Neuronal stem cell (in vitro differentiated cells): ENCODE data around the gene TWF2.
A peak's percentile ranks its signal among the peaks of the same experiment; 100 is the strongest.

Experiments
- DNase-seq: peaks from one replicate; pipeline ENCODE4 v3.0.0-alpha.2; 2013; ENCODE audit warnings: low spot score
- H2AFZ ChIP-seq: one replicate; pipeline ENCODE4 v1.6.1; 2013; ENCODE audit warnings: mild to moderate bottlenecking, low read length, inconsistent platforms
- H2AK5ac ChIP-seq: 2 replicates; pipeline ENCODE4 v1.6.1; 2013; ENCODE audit warnings: low read depth, mild to moderate bottlenecking, inconsistent platforms, low read length, moderate library complexity, mixed read lengths
- H2BK120ac ChIP-seq: 2 replicates; pipeline ENCODE4 v1.6.1; 2013; ENCODE audit warnings: low read depth, mild to moderate bottlenecking, inconsistent platforms, low read length, moderate library complexity, mixed read lengths
- H2BK12ac ChIP-seq: one replicate; pipeline ENCODE4 v1.6.1; 2013; ENCODE audit warnings: low read length, inconsistent platforms
- H2BK15ac ChIP-seq: 2 replicates; pipeline ENCODE4 v1.6.1; 2013; ENCODE audit warnings: mild to moderate bottlenecking, low read length, inconsistent platforms, mixed read lengths
- H2BK5ac ChIP-seq: one replicate; pipeline ENCODE4 v1.6.1; 2013; ENCODE audit warnings: inconsistent platforms, mild to moderate bottlenecking, low read length, moderate library complexity
- H3K14ac ChIP-seq: one replicate; pipeline ENCODE4 v1.6.1; 2013; ENCODE audit warnings: low read length, inconsistent platforms
- H3K18ac ChIP-seq: 2 replicates; pipeline ENCODE4 v1.6.1; 2013; ENCODE audit warnings: low read length, inconsistent platforms
- H3K23ac ChIP-seq: 2 replicates; pipeline ENCODE4 v1.6.1; 2013; ENCODE audit warnings: low read depth, mild to moderate bottlenecking, mixed read lengths, low read length, inconsistent platforms; ENCODE audit not compliant: poor library complexity
- H3K27ac ChIP-seq: replicated peaks from 3 replicates; pipeline ENCODE4 v1.5.1; 2013; ENCODE audit warnings: low read length, inconsistent platforms
- H3K27me3 ChIP-seq, 3 experiments: 2 replicates each; pipeline ENCODE4 v1.6.1; 2013; ENCODE audit warnings: low read length in 3 of 3, mild to moderate bottlenecking in 2 of 3, inconsistent platforms in 1 of 3, low read depth in 1 of 3, mixed read lengths in 1 of 3, moderate library complexity in 1 of 3; ENCODE audit not compliant: control insufficient read depth in 3 of 3, insufficient read depth in 3 of 3
- H3K36me3 ChIP-seq, 2 donors: replicated peaks in 1 of 2; 2 replicates each; pipeline ENCODE4 v1.6.1; 2013; ENCODE audit warnings: low read length in 2 of 2; ENCODE audit not compliant: control insufficient read depth in 2 of 2, insufficient read depth in 2 of 2
- H3K4ac ChIP-seq: 2 replicates; pipeline ENCODE4 v1.6.1; 2013; ENCODE audit warnings: inconsistent platforms, mild to moderate bottlenecking, low read length, moderate library complexity
- H3K4me1 ChIP-seq, 2 donors: 1 replicate in 1 of 2; 2 replicates in 1 of 2; pipeline ENCODE4 v1.6.1; 2013; ENCODE audit warnings: low read length in 2 of 2, low read depth in 1 of 2; ENCODE audit not compliant: control insufficient read depth in 2 of 2, insufficient read depth in 1 of 2
- H3K4me2 ChIP-seq: one replicate; pipeline ENCODE4 v1.6.1; 2013; ENCODE audit warnings: mild to moderate bottlenecking, low read length, inconsistent platforms; ENCODE audit not compliant: insufficient read depth, poor library complexity, severe bottlenecking
- H3K4me3 ChIP-seq, 2 donors: 2 replicates each; pipeline ENCODE4 v1.5.1; 2013; ENCODE audit warnings: low read length in 2 of 2, mild to moderate bottlenecking in 2 of 2, inconsistent platforms in 1 of 2, moderate library complexity in 1 of 2
- H3K79me1 ChIP-seq: one replicate; pipeline ENCODE4 v1.6.1; 2013; ENCODE audit warnings: low read depth, mild to moderate bottlenecking, inconsistent platforms, low read length, moderate library complexity
- H3K9ac ChIP-seq: one replicate; pipeline ENCODE4 v1.6.1; 2013; ENCODE audit warnings: mild to moderate bottlenecking, low read depth, low read length, inconsistent platforms; ENCODE audit not compliant: poor library complexity
- H3K9me3 ChIP-seq, 2 donors: replicated peaks in 1 of 2; 2 replicates each; pipeline versions ENCODE3 to v1.6.1; 2013; ENCODE audit warnings: low read length in 2 of 2, mild to moderate bottlenecking in 2 of 2, inconsistent platforms in 1 of 2, low read depth in 1 of 2, mixed read lengths in 1 of 2, moderate library complexity in 1 of 2; ENCODE audit not compliant: control insufficient read depth in 2 of 2, insufficient read depth in 1 of 2
- H4K8ac ChIP-seq: one replicate; pipeline ENCODE4 v1.6.1; 2013; ENCODE audit warnings: low read depth, mild to moderate bottlenecking, inconsistent platforms, low read length, moderate library complexity
- H4K91ac ChIP-seq: one replicate; pipeline ENCODE4 v1.6.1; 2013; ENCODE audit warnings: low read length, low read depth, mild to moderate bottlenecking, inconsistent platforms; ENCODE audit not compliant: poor library complexity
- WGBS, 2 donors: extraction: QIAGEN DNeasy Blood & Tissue Kit; methylation state at CpG; one replicate each; pipeline ENCODE4 v1.1.7; 2013; ENCODE audit warnings: missing lambda C conversion rate in 2 of 2, mixed read lengths in 1 of 2; ENCODE audit not compliant: insufficient read length in 2 of 2, insufficient replicate concordance in 1 of 2; ENCODE audit errors: extremely low coverage in 2 of 2; 5-methylcytosine and 5-hydroxymethylcytosine counted together

The TWF2 gene

DNA sequence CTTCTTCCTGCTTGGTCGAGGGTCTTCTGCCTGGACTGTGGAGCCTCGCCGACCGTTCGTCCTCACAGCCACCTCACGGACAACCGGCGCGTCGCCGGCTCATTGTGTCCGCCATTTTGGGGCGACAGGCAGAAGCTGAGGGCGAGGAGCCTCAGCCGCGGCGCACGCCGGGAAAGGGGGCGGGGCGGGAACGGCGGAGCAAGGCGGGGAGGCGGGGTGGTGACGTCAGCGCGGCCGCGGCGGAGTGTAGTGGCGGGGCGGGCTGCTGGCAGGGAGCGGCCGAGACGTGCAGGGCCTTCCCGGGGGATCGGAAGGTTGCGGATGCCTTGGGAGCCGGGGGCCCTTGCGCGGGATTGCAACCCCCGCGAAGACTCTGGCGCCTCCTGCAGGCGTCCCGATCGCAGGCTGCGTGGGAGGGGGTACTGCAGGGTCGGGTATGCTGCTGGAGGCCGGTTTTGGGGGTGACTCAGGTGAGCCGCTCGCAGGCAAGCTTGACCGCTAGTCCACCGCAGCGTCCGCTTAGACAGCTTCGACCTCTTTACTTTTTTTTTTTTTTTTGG lies 39.6 kb upstream of the TWF2 start, which contains the start of gene WDR82:
Gene WDR82 (minus strand): TSS at position 140 of the 560 bp plus-strand sequence. CDS start 288 bp downstream, outside the sequence.
- Histone ChIP-seq H3K4me3 (peak within 1 kb of the TSS; percentile 90 to 91), H3K4me2 (peak within 1 kb of the TSS; percentile 75)
- no CpG with 5 or more reads among the region's 58 CpGs for WGBS, 2 donors

GRCh38 chr3:52277972-52278509 lies 39.1 kb upstream of the TWF2 start:
- no CpG with 5 or more reads among the region's 54 CpGs for WGBS, 2 donors
- DNase-seq, result no peak
- Histone ChIP-seq H2BK15ac (peak overlapping the region; percentile 89), H2BK5ac (peak overlapping the region; percentile 93), H3K27me3 (no peaks in the 10 kb centered on the region), H2BK120ac (no peak overlapping the region), H3K9me3 (no peaks in the 10 kb centered on the region), H3K9ac (peak overlapping the region; percentile 98), H3K36me3 (peaks cover 2 to 52% of the 10 kb centered on the region in 2 donors), H2BK12ac (no peak overlapping the region), H3K79me1 (peaks cover 5% of the 10 kb centered on the region), H3K14ac (peak overlapping the region; percentile 89), H3K18ac (peak overlapping the region; percentile 100), H3K4me3 (peak overlapping the region; percentile 84 to 90), H2AFZ (peak overlapping the region; percentile 85), H4K91ac (no peak overlapping the region), H3K27ac (peak overlapping the region; percentile 92), H3K4me1 (peaks cover 9 to 31% of the 10 kb centered on the region in 2 donors), H4K8ac (peak overlapping the region; percentile 65), H3K4me2 (peak overlapping the region; percentile 75), H3K23ac (peak overlapping the region; percentile 99), H2AK5ac (peak overlapping the region; percentile 81), H3K4ac (peak overlapping the region; percentile 95)

More for the DNA sequence above, 39.6 kb upstream of the TWF2 start, which contains the start of gene WDR82:
- Histone ChIP-seq H3K4me1 (peaks cover 9 to 34% of the 10 kb centered on the region in 2 donors), H3K9me3 (no peaks in the 10 kb centered on the region), H3K23ac (peak within 1 kb of the TSS; percentile 99), H2AK5ac (peak within 1 kb of the TSS; percentile 93), H3K18ac (peak within 1 kb of the TSS; percentile 100), H4K8ac (peak within 1 kb of the TSS; percentile 65), H3K27me3 (no peaks in the 10 kb centered on the region), H3K27ac (peak within 1 kb of the TSS; percentile 92), H3K9ac (peak within 1 kb of the TSS; percentile 98), H3K36me3 (peaks cover 2 to 46% of the 10 kb centered on the region in 2 donors), H2BK12ac (no peak within 1 kb of the TSS), H3K4ac (peak within 1 kb of the TSS; percentile 95), H4K91ac (peak within 1 kb of the TSS; percentile 56), H3K14ac (peak within 1 kb of the TSS; percentile 89), H3K79me1 (peaks cover 5% of the 10 kb centered on the region), H2BK120ac (peak within 1 kb of the TSS; percentile 95), H2AFZ (peak within 1 kb of the TSS; percentile 85), H2BK15ac (peak within 1 kb of the TSS; percentile 89), H2BK5ac (peak within 1 kb of the TSS; percentile 93)
- peak; percentile 92 for DNase-seq

GRCh38 chr3:52277071-52277964 lies 38.4 kb upstream of the TWF2 start:
- H3K79me1 ChIP-seq, result peaks cover 7% of the 10 kb centered on the region
- no peak overlapping the region for H2BK15ac ChIP-seq
- peak overlapping the region; percentile 75 for H3K4me2 ChIP-seq
- no peak overlapping the region for H2BK12ac ChIP-seq
- H3K18ac ChIP-seq, result peak overlapping the region; percentile 53
- no peak overlapping the region for H2AFZ ChIP-seq
- H4K8ac ChIP-seq, result peak overlapping the region; percentile 32
- no peak overlapping the region for H4K91ac ChIP-seq
- no CpG with 5 or more reads among the region's 28 CpGs for WGBS, 2 donors
- no peak overlapping the region for H3K4ac ChIP-seq
- DNase-seq, result no peak
- peak overlapping the region; percentile 93 for H2BK5ac ChIP-seq
- peak overlapping the region; percentile 97 for H3K9ac ChIP-seq
- peak overlapping the region; percentile 84 to 90 for H3K4me3 ChIP-seq
- no peak overlapping the region for H2BK120ac ChIP-seq
- peak overlapping the region; percentile 81 for H2AK5ac ChIP-seq
- H3K27me3 ChIP-seq, result no peaks in the 10 kb centered on the region
- H3K9me3 ChIP-seq, result no peaks in the 10 kb centered on the region
- no peak overlapping the region for H3K14ac ChIP-seq
- H3K27ac ChIP-seq, result no peak overlapping the region
- H3K23ac ChIP-seq, result peak overlapping the region; percentile 98
- H3K36me3 ChIP-seq, result peaks cover 6 to 59% of the 10 kb centered on the region in 2 donors
- peaks cover 9 to 31% of the 10 kb centered on the region in 2 donors for H3K4me1 ChIP-seq
